Smooth muscle cell (in vitro differentiated cells): Measurements from ENCODE around the gene NTMT2. TPM values are rescaled to one million over a fixed set of nuclear protein-coding genes. Genes with fewer than 3 reads are reported as not detected.

Experiments used
- DNase-seq: peaks from one replicate; lab custom pipeline; 2025; ENCODE audit not compliant: unreplicated experiment; lab: John Stamatoyannopoulos, UW
- H2AFZ ChIP-seq: fragments of 200-600 bp; sonication (generic); 2 replicates; pipeline ENCODE4 v1.6.0; 2016; ENCODE audit warnings: antibody characterized with exemption, low read depth, mild to moderate bottlenecking
- H3F3A ChIP-seq: fragments of 200-600 bp; sonication (generic); 2 replicates; pipeline ENCODE4 v1.6.0; 2017; ENCODE audit warnings: antibody characterized with exemption, low read depth
- H3K27ac ChIP-seq: fragments of 200-600 bp; sonication (generic); 2 replicates; pipeline ENCODE4 v1.5.1; 2016; ENCODE audit warnings: low read depth, mild to moderate bottlenecking
- H3K27me3 ChIP-seq: fragments of 200-600 bp; sonication (generic); 2 replicates; pipeline ENCODE4 v1.6.1; 2016; ENCODE audit warnings: low read depth, mild to moderate bottlenecking
- H3K36me3 ChIP-seq: fragments of 200-600 bp; sonication (generic); 2 replicates; pipeline ENCODE4 v1.5.1; 2016; ENCODE audit warnings: low read depth
- H3K4me1 ChIP-seq: fragments of 200-600 bp; sonication (generic); 2 replicates; pipeline ENCODE4 v1.5.1; 2016; ENCODE audit warnings: low read depth
- H3K4me2 ChIP-seq: fragments of 200-600 bp; sonication (generic); 2 replicates; pipeline ENCODE4 v1.6.0; 2016; ENCODE audit warnings: mild to moderate bottlenecking
- H3K4me3 ChIP-seq: fragments of 200-600 bp; sonication (generic); 2 replicates; pipeline ENCODE4 v1.5.1; 2016; ENCODE audit warnings: mild to moderate bottlenecking
- H3K79me2 ChIP-seq: fragments of 200-600 bp; sonication (generic); 2 replicates; pipeline ENCODE4 v1.6.0; 2016; ENCODE audit warnings: low read depth, mild to moderate bottlenecking
- H3K9ac ChIP-seq: fragments of 200-600 bp; sonication (generic); 2 replicates; pipeline ENCODE4 v1.6.0; 2016; ENCODE audit warnings: low read depth
- H3K9me3 ChIP-seq: fragments of 200-600 bp; sonication (generic); replicated peaks from 2 replicates; pipeline ENCODE4 v1.5.1; 2016; ENCODE audit warnings: low read depth
- H4K20me1 ChIP-seq: fragments of 200-600 bp; sonication (generic); 2 replicates; pipeline ENCODE4 v1.6.0; 2016; ENCODE audit warnings: low read depth
- WGBS: methylation state at CpG from one replicate; pipeline ENCODE4 v1.1.7; 2016; ENCODE audit warnings: low lambda C conversion rate; 5-methylcytosine and 5-hydroxymethylcytosine counted together
- polyA plus RNA-seq: library from polyadenylated mRNA; unstranded; fragments of >200 nt; fragmentation: Nextera tagmentation; extraction: Ambion mirVana; gene quantifications from 2 replicates; pipeline ENCODE4 v1.2.1, GENCODE V29; 2016
- total RNA-seq: library from RNA; depleted of rRNA; stranded (reverse); fragments of >200 nt; gene quantifications from 2 replicates; pipeline ENCODE4 v1.2.3, GENCODE V29; 2014
- TF ChIP-seq, protein P1 (sequence below): fragments of 200-600 bp; sonication (generic); IDR thresholded peaks from 2 replicates; pipeline ENCODE4 v1.5.1; 2017; ENCODE audit warnings: borderline replicate concordance, mild to moderate bottlenecking, antibody characterized with exemption; ENCODE audit not compliant: insufficient read depth, poor library complexity, severe bottlenecking

Gene NTMT2
- total and polyA plus RNA-seq, 2 experiments from 2014 or later = 0.21 TPM; not detected in 1

DNA sequence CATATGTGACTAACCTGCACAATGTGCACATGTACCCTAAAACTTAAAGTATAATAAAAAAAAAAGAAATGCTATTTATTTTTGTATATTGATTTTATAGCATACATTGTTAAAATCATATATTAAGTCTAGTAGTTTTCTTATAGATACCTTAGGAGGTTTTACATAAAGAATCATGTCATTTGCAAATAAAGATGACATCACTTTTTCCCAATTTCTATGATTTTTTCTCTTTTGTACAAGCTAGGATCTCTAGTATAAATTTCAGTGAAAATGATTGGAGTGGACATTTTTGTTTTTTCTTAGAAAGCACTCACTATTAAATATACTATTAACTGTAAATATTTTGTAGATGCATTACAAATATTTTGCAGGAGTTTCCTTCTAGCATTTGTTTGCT, 20.5 kb upstream of the NTMT2 start:
- no peaks in the 10 kb centered on the region for H3K79me2 ChIP-seq
- no peak overlapping the region for H3K9ac ChIP-seq
- no peak overlapping the region for H3K4me3 ChIP-seq
- no peaks in the 10 kb centered on the region for H3K27me3 ChIP-seq
- H2AFZ ChIP-seq = no peak overlapping the region
- H3F3A ChIP-seq = peaks cover 7% of the 10 kb centered on the region
- no peak for DNase-seq
- H3K36me3 ChIP-seq = no peaks in the 10 kb centered on the region
- no peaks in the 10 kb centered on the region for H3K9me3 ChIP-seq
- TF ChIP-seq, protein P1, sequence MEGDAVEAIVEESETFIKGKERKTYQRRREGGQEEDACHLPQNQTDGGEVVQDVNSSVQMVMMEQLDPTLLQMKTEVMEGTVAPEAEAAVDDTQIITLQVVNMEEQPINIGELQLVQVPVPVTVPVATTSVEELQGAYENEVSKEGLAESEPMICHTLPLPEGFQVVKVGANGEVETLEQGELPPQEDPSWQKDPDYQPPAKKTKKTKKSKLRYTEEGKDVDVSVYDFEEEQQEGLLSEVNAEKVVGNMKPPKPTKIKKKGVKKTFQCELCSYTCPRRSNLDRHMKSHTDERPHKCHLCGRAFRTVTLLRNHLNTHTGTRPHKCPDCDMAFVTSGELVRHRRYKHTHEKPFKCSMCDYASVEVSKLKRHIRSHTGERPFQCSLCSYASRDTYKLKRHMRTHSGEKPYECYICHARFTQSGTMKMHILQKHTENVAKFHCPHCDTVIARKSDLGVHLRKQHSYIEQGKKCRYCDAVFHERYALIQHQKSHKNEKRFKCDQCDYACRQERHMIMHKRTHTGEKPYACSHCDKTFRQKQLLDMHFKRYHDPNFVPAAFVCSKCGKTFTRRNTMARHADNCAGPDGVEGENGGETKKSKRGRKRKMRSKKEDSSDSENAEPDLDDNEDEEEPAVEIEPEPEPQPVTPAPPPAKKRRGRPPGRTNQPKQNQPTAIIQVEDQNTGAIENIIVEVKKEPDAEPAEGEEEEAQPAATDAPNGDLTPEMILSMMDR = no peak
- peak overlapping the region; percentile 97 for H3K27ac ChIP-seq
- H3K4me2 ChIP-seq = no peak overlapping the region
- no peaks in the 10 kb centered on the region for H4K20me1 ChIP-seq
- H3K4me1 ChIP-seq = peaks cover 11% of the 10 kb centered on the region

DNA sequence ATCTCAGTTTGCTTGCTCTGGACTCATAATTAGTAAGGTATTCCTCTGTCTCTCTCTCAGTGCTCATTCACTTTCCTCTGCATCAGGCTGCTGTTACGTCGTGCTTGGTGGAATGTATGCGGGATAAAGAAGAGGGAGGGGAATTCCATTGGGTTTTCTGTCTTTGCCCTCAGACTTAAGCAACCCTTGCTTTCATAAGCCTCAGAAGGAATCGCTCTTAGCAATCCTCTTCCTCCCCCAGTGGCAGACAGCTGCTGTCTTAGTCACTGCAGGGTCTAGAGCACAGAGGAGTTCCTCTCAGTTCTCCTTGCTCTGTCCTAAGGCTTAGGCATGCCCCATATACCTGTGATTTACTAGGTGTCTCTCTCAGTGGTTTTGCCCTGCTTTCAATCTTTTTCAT, 19.1 kb upstream of the NTMT2 start:
- H3K4me2 ChIP-seq = peak overlapping the region; percentile 68
- WGBS = 1% methylated on average over 4 of the region's 4 CpGs
- no peaks in the 10 kb centered on the region for H3K79me2 ChIP-seq
- no peak overlapping the region for H3K4me3 ChIP-seq
- TF ChIP-seq, protein P1 = no peak
- no peak for DNase-seq
- H4K20me1 ChIP-seq = no peaks in the 10 kb centered on the region
- no peaks in the 10 kb centered on the region for H3K9me3 ChIP-seq
- H3F3A ChIP-seq = peaks cover 7% of the 10 kb centered on the region
- H3K9ac ChIP-seq = peak overlapping the region; percentile 77
- H3K27me3 ChIP-seq = no peaks in the 10 kb centered on the region
- peak overlapping the region; percentile 97 for H3K27ac ChIP-seq
- peaks cover 11% of the 10 kb centered on the region for H3K4me1 ChIP-seq
- peak overlapping the region; percentile 68 for H2AFZ ChIP-seq
- no peaks in the 10 kb centered on the region for H3K36me3 ChIP-seq

DNA sequence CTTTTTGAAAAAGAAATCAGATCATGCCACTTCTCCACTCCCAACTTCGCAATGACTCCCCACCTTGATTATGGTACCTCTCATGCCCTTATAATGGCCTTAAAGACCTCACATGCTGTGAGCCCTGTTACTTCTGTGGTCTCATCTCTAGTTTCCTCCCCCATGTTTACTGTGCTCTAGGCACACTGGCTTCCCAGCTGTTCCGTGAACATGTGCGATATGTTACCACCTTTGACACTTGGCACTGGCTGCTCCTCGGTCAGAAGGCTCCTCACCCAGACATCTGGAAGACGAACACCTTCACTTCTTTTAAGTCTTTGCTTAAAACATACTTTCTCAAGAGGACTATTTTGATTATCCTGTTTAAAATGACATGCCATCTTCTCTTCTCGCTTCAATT, 14.3 kb upstream of the NTMT2 start:
- no peak overlapping the region for H3K9ac ChIP-seq
- H3K4me2 ChIP-seq = no peak overlapping the region
- H3K27me3 ChIP-seq = no peaks in the 10 kb centered on the region
- H3K9me3 ChIP-seq = no peaks in the 10 kb centered on the region
- H3K4me1 ChIP-seq = peaks cover 5% of the 10 kb centered on the region
- no peak for DNase-seq
- H2AFZ ChIP-seq = no peak overlapping the region
- no peak overlapping the region for H3K27ac ChIP-seq
- H3K4me3 ChIP-seq = no peak overlapping the region
- 93% methylated on average over 6 of the region's 6 CpGs for WGBS
- H3F3A ChIP-seq = peaks cover 7% of the 10 kb centered on the region
- H4K20me1 ChIP-seq = no peaks in the 10 kb centered on the region
- H3K79me2 ChIP-seq = no peaks in the 10 kb centered on the region
- TF ChIP-seq, protein P1 = no peak
- no peaks in the 10 kb centered on the region for H3K36me3 ChIP-seq

DNA sequence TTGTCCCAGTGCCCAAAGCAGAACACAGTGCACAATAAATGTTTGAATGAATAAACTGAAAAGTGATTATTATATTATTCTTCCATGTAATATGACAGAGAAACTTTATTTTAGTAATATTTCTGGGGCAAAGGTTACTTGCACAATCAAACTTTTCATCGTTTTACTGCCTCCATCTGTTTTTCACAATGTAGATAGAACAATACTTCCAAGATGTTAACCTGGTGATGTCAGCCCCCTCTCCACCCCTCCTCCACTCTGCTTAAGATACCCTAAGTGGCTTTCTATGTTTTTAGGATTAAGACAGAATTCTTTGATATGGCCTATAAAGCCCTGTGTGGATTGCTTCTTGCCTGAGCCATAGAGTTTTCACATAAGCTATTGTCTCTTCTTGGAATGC, 13.8 kb upstream of the NTMT2 start:
- no peak overlapping the region for H3K4me3 ChIP-seq
- H3K9me3 ChIP-seq = no peaks in the 10 kb centered on the region
- no peaks in the 10 kb centered on the region for H3K36me3 ChIP-seq
- no peak overlapping the region for H3K4me2 ChIP-seq
- DNase-seq = no peak
- H3K27me3 ChIP-seq = no peaks in the 10 kb centered on the region
- no peak overlapping the region for H2AFZ ChIP-seq
- H3K79me2 ChIP-seq = no peaks in the 10 kb centered on the region
- no peaks in the 10 kb centered on the region for H4K20me1 ChIP-seq
- WGBS = 73% methylated on average over 1 of the region's 1 CpG
- TF ChIP-seq, protein P1 = no peak
- H3K9ac ChIP-seq = no peak overlapping the region
- H3F3A ChIP-seq = peaks cover 7% of the 10 kb centered on the region
- H3K4me1 ChIP-seq = peaks cover 5% of the 10 kb centered on the region
- no peak overlapping the region for H3K27ac ChIP-seq
